H1 (cell line): ENCODE data around the gene HEBP1. TPM values are rescaled to one million over a fixed set of nuclear protein-coding genes. Genes with fewer than 3 reads are reported as not detected.

Source experiments
- CTCF ChIA-PET: fragments of 300-600 bp; sonication (Branson Sonifier 250); formaldehyde crosslinking; loops from one replicate; lab custom pipeline; 2021; ENCODE audit not compliant: partially characterized antibody; lab: Charles Lee
- POLR2A ChIA-PET: fragments of 300-600 bp; sonication (Branson Sonifier 250); formaldehyde crosslinking; loops from one replicate; lab custom pipeline; 2021; ENCODE audit warnings: inconsistent platforms; ENCODE audit not compliant: partially characterized antibody; lab: Charles Lee
- DNase-seq, 2 experiments: peaks; one replicate each; pipeline versions ENCODE4 v3.0.0 to v3.0.0-alpha.2; 2010 to 2022; ENCODE audit warnings: low spot score in 2 of 2, low read depth in 1 of 2, mixed read lengths in 1 of 2
- FAIRE-seq: peaks from 2 replicates; lab custom pipeline; 2011; peaks lifted over from hg19 to GRCh38; lab: Jason Lieb, UNC
- H2AFZ ChIP-seq: 2 replicates; pipeline ENCODE4 v1.8.1; 2012; ENCODE audit warnings: low read length, inconsistent platforms
- H2AK5ac ChIP-seq: 2 replicates; pipeline ENCODE4 v1.6.1; 2013; ENCODE audit warnings: low read depth, low read length
- H2BK120ac ChIP-seq: replicated peaks from 2 replicates; pipeline ENCODE3; 2013; ENCODE audit warnings: low read depth, low read length, inconsistent platforms
- H2BK12ac ChIP-seq: 2 replicates; pipeline ENCODE4 v1.6.1; 2013; ENCODE audit warnings: low read depth, low read length
- H2BK15ac ChIP-seq: 2 replicates; pipeline ENCODE4 v1.6.1; 2013; ENCODE audit warnings: low read length
- H2BK20ac ChIP-seq: 2 replicates; pipeline ENCODE4 v1.6.1; 2013; ENCODE audit warnings: low read length
- H2BK5ac ChIP-seq: 2 replicates; pipeline ENCODE4 v1.6.1; 2013; ENCODE audit warnings: low read depth, low read length
- H3K14ac ChIP-seq: 2 replicates; pipeline ENCODE4 v1.6.1; 2013; ENCODE audit warnings: inconsistent platforms; ENCODE audit not compliant: insufficient read length
- H3K18ac ChIP-seq: 2 replicates; pipeline ENCODE4 v1.6.1; 2013; ENCODE audit warnings: low read length; ENCODE audit errors: extremely low read depth
- H3K23ac ChIP-seq: 2 replicates; pipeline ENCODE4 v1.6.1; 2013; ENCODE audit warnings: inconsistent platforms; ENCODE audit not compliant: insufficient read length
- H3K23me2 ChIP-seq: 2 replicates; pipeline ENCODE4 v1.6.1; 2013; ENCODE audit warnings: low read depth, low read length
- H3K27ac ChIP-seq: 2 replicates; pipeline ENCODE4 v1.6.1; 2011; ENCODE audit warnings: low read depth, low read length, inconsistent platforms
- H3K27me3 ChIP-seq, 4 experiments: replicated peaks in 1 of 4; 1 replicate in 1 of 4; 2 replicates in 3 of 4; pipeline versions ENCODE4 v1.6.1 to v1.8.1; 2011 to 2013; ENCODE audit warnings: low read length in 3 of 4, mild to moderate bottlenecking in 3 of 4, inconsistent platforms in 2 of 4, mixed read lengths in 2 of 4, moderate library complexity in 1 of 4; ENCODE audit not compliant: control insufficient read depth in 3 of 4, insufficient read depth in 3 of 4; ENCODE audit errors: extremely low read depth in 1 of 4
- H3K36me3 ChIP-seq, 4 experiments: 2 replicates each; pipeline versions ENCODE4 v1.6.1 to v1.8.1; 2011 to 2013; ENCODE audit warnings: mild to moderate bottlenecking in 4 of 4, low read length in 3 of 4, moderate library complexity in 2 of 4, control low read depth in 1 of 4, inconsistent platforms in 1 of 4; ENCODE audit not compliant: insufficient read depth in 4 of 4, control insufficient read depth in 2 of 4
- H3K4ac ChIP-seq: replicated peaks from 2 replicates; pipeline ENCODE3; 2013; ENCODE audit warnings: low read length, low read depth, mixed read lengths, inconsistent platforms; ENCODE audit not compliant: insufficient read length
- H3K4me1 ChIP-seq, 4 experiments: replicated peaks in 1 of 4; 1 replicate in 1 of 4; 2 replicates in 3 of 4; pipeline versions ENCODE4 v1.6.1 to v1.8.1; 2011 to 2013; ENCODE audit warnings: low read length in 3 of 4, inconsistent platforms in 2 of 4, mixed read lengths in 1 of 4; ENCODE audit not compliant: insufficient read depth in 4 of 4, control insufficient read depth in 3 of 4
- H3K4me2 ChIP-seq, 2 experiments: 2 replicates each; pipeline versions ENCODE4 v1.6.1 to v1.8.1; 2011 to 2013; ENCODE audit warnings: low read depth in 2 of 2, low read length in 2 of 2, control low read depth in 1 of 2, inconsistent platforms in 1 of 2, mild to moderate bottlenecking in 1 of 2; ENCODE audit not compliant: insufficient read depth in 1 of 2
- H3K4me3 ChIP-seq, 4 experiments: fragments of 200-600, 300-600 bp in 1 of 4; sonication (generic), shearing (Covaris generic), sonication (Bioruptor Twin) in 1 of 4; 2 replicates each; pipeline versions ENCODE4 v1.5.1 to v1.8.1; 2011 to 2016; ENCODE audit warnings: low read length in 4 of 4, low read depth in 3 of 4, control low read depth in 2 of 4, inconsistent platforms in 2 of 4, mild to moderate bottlenecking in 2 of 4, mixed read lengths in 1 of 4, moderate library complexity in 1 of 4; ENCODE audit not compliant: insufficient read depth in 2 of 4; ENCODE audit errors: extremely low read depth in 1 of 4
- H3K56ac ChIP-seq: replicated peaks from 2 replicates; pipeline ENCODE3; 2013; ENCODE audit warnings: low read depth, mild to moderate bottlenecking, mixed read lengths, low read length, inconsistent platforms; ENCODE audit not compliant: insufficient read length
- H3K79me1 ChIP-seq: 2 replicates; pipeline ENCODE4 v1.6.1; 2013; ENCODE audit warnings: low read depth, low read length, control low read depth
- H3K79me2 ChIP-seq, 2 experiments: 2 replicates each; pipeline versions ENCODE4 v1.6.1 to v1.8.1; 2012 to 2013; ENCODE audit warnings: low read length in 2 of 2, mild to moderate bottlenecking in 2 of 2, inconsistent platforms in 1 of 2; ENCODE audit not compliant: insufficient read depth in 2 of 2, control insufficient read depth in 1 of 2
- H3K9ac ChIP-seq, 4 experiments: replicated peaks in 1 of 4; 1 replicate in 1 of 4; 2 replicates in 3 of 4; pipeline versions ENCODE4 v1.6.1 to v1.8.1; 2011 to 2013; ENCODE audit warnings: low read depth in 3 of 4, low read length in 3 of 4, control low read depth in 2 of 4, mild to moderate bottlenecking in 2 of 4, moderate library complexity in 2 of 4, inconsistent platforms in 1 of 4; ENCODE audit errors: extremely low read depth in 1 of 4
- H3K9me3 ChIP-seq, 2 experiments: 2 replicates each; pipeline versions ENCODE4 v1.6.1 to v1.8.1; 2012 to 2013; ENCODE audit warnings: mild to moderate bottlenecking in 2 of 2, moderate library complexity in 2 of 2, control low read depth in 1 of 2, inconsistent platforms in 1 of 2, low read depth in 1 of 2, low read length in 1 of 2, mixed read lengths in 1 of 2; ENCODE audit not compliant: insufficient read depth in 2 of 2
- H4K20me1 ChIP-seq, 2 experiments: replicated peaks in 1 of 2; 2 replicates each; pipeline versions ENCODE3 to v1.8.1; 2011 to 2013; ENCODE audit warnings: inconsistent platforms in 2 of 2, low read length in 2 of 2, mild to moderate bottlenecking in 1 of 2; ENCODE audit not compliant: insufficient read depth in 2 of 2, control insufficient read depth in 1 of 2
- H4K5ac ChIP-seq: 2 replicates; pipeline ENCODE4 v1.6.1; 2013; ENCODE audit warnings: low read length, low read depth, mixed read lengths, inconsistent platforms; ENCODE audit not compliant: insufficient read length
- H4K8ac ChIP-seq: 2 replicates; pipeline ENCODE4 v1.8.0; 2013; ENCODE audit warnings: mild to moderate bottlenecking, moderate library complexity, low read length, inconsistent platforms; ENCODE audit not compliant: insufficient read depth; ENCODE audit errors: extremely low read depth
- H4K91ac ChIP-seq: replicated peaks from 2 replicates; pipeline ENCODE3; 2013; ENCODE audit warnings: low read length, mixed read lengths, inconsistent platforms; ENCODE audit not compliant: insufficient read length
- CHD2 ChIP-seq: IDR thresholded peaks from 2 replicates; pipeline ENCODE4 v1.6.1; 2012; ENCODE audit warnings: low read length, improper control_type of control experiment
- POLR2AphosphoS5 ChIP-seq: IDR thresholded peaks from 2 replicates; pipeline ENCODE4 v1.6.1; 2011; ENCODE audit warnings: low read depth, low read length
- SRF ChIP-seq: IDR thresholded peaks from 2 replicates; pipeline ENCODE4 v1.6.1; 2011; ENCODE audit warnings: mild to moderate bottlenecking, low read depth, low read length, moderate library complexity
- WGBS, 2 experiments: shearing (Covaris generic) in 1 of 2; methylation state at CpG; one replicate each; pipeline versions ENCODE4 v1.1.6 to v1.1.7; 2013 to 2015; ENCODE audit warnings: low lambda C conversion rate in 2 of 2, mixed read lengths in 2 of 2, inconsistent platforms in 1 of 2, low coverage in 1 of 2, missing lambda C conversion rate in 1 of 2; ENCODE audit not compliant: insufficient replicate concordance in 2 of 2, insufficient coverage in 1 of 2, insufficient read length in 1 of 2; ENCODE audit errors: extremely low coverage in 1 of 2, missing lambda C conversion rate in 1 of 2; 5-methylcytosine and 5-hydroxymethylcytosine counted together
- polyA plus RNA-seq, 7 experiments: library from polyadenylated mRNA; depleted of rRNA in 3 of 7; stranded (reverse) in 5 of 7; unstranded in 2 of 7; fragments of >200 nt in 5 of 7; fragments of 200-250 nt in 2 of 7; gene quantifications; 1 replicate in 5 of 7; 2 replicates in 1 of 7; 4 replicates in 1 of 7; pipeline versions ENCODE4 v1.2.1 to v1.2.3, GENCODE V29; 2011 to 2013; ENCODE audit warnings: missing spikeins in 2 of 7, mixed read lengths in 2 of 7
- total RNA-seq: library from RNA; stranded (reverse); fragmentation: NEBNext Ultra II Directional; extraction: Animal tissue kit (Norgen Biotek cat#: 25700); gene quantifications from 2 replicates; pipeline ENCODE4 v1.2.1, GENCODE V29; 2021
- TF ChIP-seq, protein P1 (sequence below): IDR thresholded peaks from 2 replicates; pipeline ENCODE4 v1.6.1; 2011; ENCODE audit warnings: low read depth, mild to moderate bottlenecking, low read length; ENCODE audit not compliant: insufficient read depth

The HEBP1 gene
- total and polyA plus RNA-seq, 2 of the 8 experiments (the other 6 are each of a cell fraction or from before 2014, with no cell fraction given): 30.8 to 56.1 TPM

DNA sequence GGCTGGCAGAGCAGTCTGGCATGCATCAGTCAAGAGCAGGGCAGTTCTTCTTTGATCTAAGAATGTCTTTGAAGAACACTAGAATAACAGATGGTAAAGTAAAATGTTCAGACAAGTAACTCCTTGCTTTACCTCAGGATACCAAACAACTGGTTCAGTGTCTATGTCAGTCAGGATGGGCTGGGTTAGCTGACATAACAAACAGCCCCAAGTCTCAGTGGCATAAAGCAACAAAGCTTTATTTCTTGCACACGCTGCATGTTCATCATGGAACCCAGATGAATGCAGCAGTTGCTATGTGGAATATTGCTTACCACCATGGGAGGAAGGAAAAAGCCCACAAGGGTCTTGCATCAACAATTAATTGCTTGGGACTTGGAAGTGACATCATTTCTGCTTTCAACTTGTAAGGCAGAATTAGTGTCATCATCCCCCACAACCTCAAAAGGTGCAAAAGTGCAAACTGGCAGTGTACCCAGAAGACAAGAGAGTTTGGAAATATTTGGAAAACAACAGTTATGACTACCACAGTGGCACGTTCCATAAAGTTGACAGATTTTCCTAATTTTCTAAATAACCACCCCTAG is 69.3 kb downstream of the HEBP1 start:
- Histone ChIP-seq H4K5ac (no peak overlapping the region), H3K14ac (no peak overlapping the region), H2BK5ac (no peak overlapping the region), H2BK15ac (no peak overlapping the region), H3K27ac (no peak overlapping the region), H2BK20ac (no peak overlapping the region), H3K23me2 (no peaks in the 10 kb centered on the region), H3K4me3 (no peak overlapping the region), H3K56ac (no peak overlapping the region), H3K27me3 (no peaks in the 10 kb centered on the region), H3K9me3 (peaks cover 0 to 3% of the 10 kb centered on the region in 2 experiments; a peak in 1 of 4 replicates), H2BK12ac (no peak overlapping the region), H3K18ac (no peak overlapping the region), H3K79me2 (no peaks in the 10 kb centered on the region), H3K4me1 (no peaks in the 10 kb centered on the region), H3K4me2 (no peak overlapping the region), H3K9ac (no peak overlapping the region), H2AFZ (no peak overlapping the region), H3K4ac (no peak overlapping the region), H4K91ac (no peak overlapping the region), H3K79me1 (no peaks in the 10 kb centered on the region), H2AK5ac (no peak overlapping the region), H3K36me3 (no peaks in the 10 kb centered on the region), H2BK120ac (no peak overlapping the region), H4K8ac (no peak overlapping the region), H4K20me1 (no peaks in the 10 kb centered on the region), H3K23ac (no peak overlapping the region)
- CTCF ChIA-PET: interaction anchor here (0.5 to 1.5 kb wide), 7 partner anchors 11 to 281 kb away, joined by 3 to 10 read pairs (median 4); no protein-coding TSS in a partner anchor
- FAIRE-seq (no peak), DNase-seq (no peak)
- 77% methylated on average over 2 of the region's 2 CpGs; no CpG with 5 or more reads in 1 of the 2 experiments for WGBS, 2 experiments
- TF ChIP-seq SRF (no peak), CHD2 (no peak), POLR2AphosphoS5 (no peak)
- TF ChIP-seq, protein P1, sequence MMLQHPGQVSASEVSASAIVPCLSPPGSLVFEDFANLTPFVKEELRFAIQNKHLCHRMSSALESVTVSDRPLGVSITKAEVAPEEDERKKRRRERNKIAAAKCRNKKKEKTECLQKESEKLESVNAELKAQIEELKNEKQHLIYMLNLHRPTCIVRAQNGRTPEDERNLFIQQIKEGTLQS: no peak
- POLR2A ChIA-PET: no interaction called here
